Gastrocnemius medialis (tissue), 4 donors: ENCODE results near the gene SHC3.

Experiments used
- CTCF ChIP-seq, 5 experiments: fragments of 450-650 bp in 3 of 5; fragments of 200-600 bp in 2 of 5; sonication (generic) in 2 of 5; IDR thresholded peaks in 4 of 5; conservative IDR thresholded peaks in 1 of 5; 1 replicate in 4 of 5; 2 replicates in 1 of 5; pipeline ENCODE4 v1.5.1; 2016 to 2019; ENCODE audit warnings: antibody characterized with exemption in 5 of 5, mild to moderate bottlenecking in 3 of 5, moderate library complexity in 3 of 5
- POLR2A ChIP-seq, 2 donors: fragments of 450-650 bp; IDR thresholded peaks; one replicate each; pipeline ENCODE4 v1.6.1; 2017; ENCODE audit warnings: antibody characterized with exemption in 2 of 2, mild to moderate bottlenecking in 2 of 2, moderate library complexity in 2 of 2

- TF ChIP-seq CTCF (IDR thresholded peaks at IDR 0.05 in 4 of 5, conservative IDR thresholded peaks at IDR 0.05 in 1 of 5) (no peak), POLR2A (IDR thresholded peaks at IDR 0.05) (no peak)
Observed at GRCh38 chr9:89218040-89218928, 39.7 kb upstream of the SHC3 start.
